Stimulated activated CD4-positive, alpha-beta T cell treated with anti-CD3 and anti-CD28 coated beads, Interleukin-4, amount 100 ng/mL, for 24 hours (primary cell): Measurements from ENCODE around the gene SLC7A9.
"Not testable (repeated sequence)": the region's sequence is repeated elsewhere in the genome, so short reads cannot be mapped to it uniquely, and the experiment has no call there.

ENCODE experiments used
- DNase-seq: peaks from one replicate; pipeline ENCODE4 v3.0.0-alpha.2; 2020

SLC7A9 gene

GRCh38 chr19:32787161-32787813 lies 82.3 kb downstream of the SLC7A9 start:
- DNase-seq = not testable (repeated sequence)

GRCh38 chr19:32782089-32782488 lies 87.5 kb downstream of the SLC7A9 start:
- DNase-seq = not testable (repeated sequence)

- DNase-seq = no peak
Measured at GRCh38 chr19:32781280-32781679, 88.3 kb downstream of the SLC7A9 start.
